GM21381 (cell line): Measurements from ENCODE around the gene IGFL2.
"Not testable (repeated sequence)": the region's sequence is repeated elsewhere in the genome, so short reads cannot be mapped to it uniquely, and the experiment has no call there.

Source experiments
- ATAC-seq: cut with Tn5 transposase; IDR thresholded peaks from one replicate; pipeline ENCODE4 v1.9.1; 2021; ENCODE audit warnings: mild to moderate bottlenecking, moderate library complexity; ENCODE audit not compliant: unreplicated experiment

IGFL2 gene

DNA sequence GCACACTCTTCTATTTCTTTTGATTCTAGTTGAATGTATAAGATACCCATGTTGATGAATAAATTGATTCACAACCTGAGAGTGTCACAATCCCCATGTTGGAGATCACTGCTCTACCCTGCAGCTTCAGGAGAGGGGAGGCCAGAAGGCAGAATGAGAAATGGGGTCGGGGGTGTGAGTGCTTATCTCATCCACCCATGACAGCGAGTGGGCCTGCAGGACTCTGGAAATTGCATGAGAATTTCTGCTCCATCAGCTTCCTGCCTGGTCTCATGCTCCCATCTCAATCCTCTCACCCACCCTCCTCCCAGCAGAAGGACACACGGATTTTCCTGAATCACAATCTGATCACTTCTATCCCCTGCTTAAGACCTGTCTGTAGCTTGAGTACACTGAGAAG lies 58.6 kb downstream of the IGFL2 start:
- ATAC-seq, result no peak

DNA sequence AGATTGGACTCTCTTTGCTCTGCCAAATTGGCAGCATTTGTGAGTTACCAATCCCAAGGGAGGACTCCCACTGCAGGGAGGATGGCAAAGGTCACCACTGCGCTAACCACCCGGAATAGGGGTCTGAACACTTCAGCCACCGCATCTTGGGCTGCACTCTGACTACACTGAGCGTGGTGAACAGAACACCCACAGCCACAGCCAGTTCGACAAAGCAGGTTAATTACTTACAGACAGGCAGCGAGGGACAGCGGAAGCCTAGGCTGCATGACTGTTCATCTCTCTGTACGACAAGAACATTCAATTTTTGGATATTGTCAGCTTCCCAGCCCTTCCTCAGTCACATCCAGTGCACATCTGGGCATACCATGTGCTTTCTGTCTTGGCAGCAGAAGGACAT lies 59.8 kb downstream of the IGFL2 start:
- not testable (repeated sequence) for ATAC-seq

DNA sequence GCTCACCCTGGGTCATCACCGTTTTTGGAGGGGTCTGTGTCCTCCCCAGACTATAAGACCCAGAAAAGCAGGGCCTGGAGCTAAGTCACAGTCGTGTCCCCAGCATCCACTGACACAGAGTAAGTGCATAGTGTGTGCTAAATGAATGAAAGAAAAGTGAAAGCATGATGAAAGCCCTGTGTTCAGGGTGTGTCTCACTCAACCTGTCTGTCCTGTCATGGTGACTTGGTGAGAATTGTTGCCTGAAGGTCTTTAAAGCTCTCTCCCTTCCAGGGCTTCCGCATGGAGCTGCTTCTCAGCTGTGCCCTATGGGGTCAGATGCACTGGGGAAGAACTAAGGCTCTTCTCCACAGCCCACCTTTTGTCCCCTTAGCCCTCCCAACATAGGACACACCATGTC lies 61.0 kb downstream of the IGFL2 start:
- no peak for ATAC-seq

DNA sequence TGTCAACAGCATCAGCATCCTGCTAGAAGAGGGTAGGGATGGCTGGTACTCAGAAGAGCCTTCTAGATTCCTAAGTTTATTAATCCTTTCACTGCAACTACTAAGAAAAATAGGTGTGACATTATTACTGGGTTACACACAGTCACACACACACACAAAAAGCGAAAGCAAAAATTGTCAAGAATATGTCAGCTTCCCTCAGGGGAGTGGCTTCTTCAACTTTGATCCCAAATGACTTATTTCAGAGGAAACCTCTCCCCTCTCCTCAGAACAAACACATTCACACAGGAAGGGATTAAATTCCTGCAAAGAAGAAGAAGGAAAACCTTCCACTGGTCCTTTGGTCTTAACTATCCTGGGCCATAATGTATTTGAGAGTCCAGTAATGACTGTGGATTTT lies 61.4 kb downstream of the IGFL2 start:
- no peak for ATAC-seq

DNA sequence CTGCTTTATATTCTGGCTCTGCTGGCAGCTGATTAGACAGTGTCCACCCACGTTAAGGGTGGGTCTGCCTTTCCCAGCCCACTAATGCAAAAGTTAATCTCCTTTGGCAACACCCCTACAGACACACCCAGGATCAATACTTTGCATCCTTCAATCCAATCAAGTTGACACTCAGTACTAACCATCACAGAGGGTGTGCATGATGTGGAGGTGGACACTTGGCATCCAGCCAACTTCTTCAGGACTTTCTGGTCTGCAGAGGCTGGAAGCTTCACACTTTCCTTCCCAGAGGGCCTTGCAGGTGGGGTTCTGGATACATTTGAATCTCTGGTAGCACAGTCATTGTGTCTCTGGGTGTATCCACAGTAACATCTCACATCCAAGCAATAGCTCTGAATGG lies 62.6 kb downstream of the IGFL2 start:
- ATAC-seq, result no peak
